ENCODE data around the gene LRRC8B. TPM values are rescaled to one million over a fixed set of nuclear protein-coding genes. Genes with fewer than 3 reads are reported as not detected.

The LRRC8B gene
- total and polyA plus RNA-seq, 2 experiments from 2014 or later = 0.32 to 0.54 TPM

GRCh38 chr1:89548122-89548857, 23.7 kb downstream of the LRRC8B start:
- H3K4me2 ChIP-seq (ENCODE audit: unreplicated experiment) = no peak overlapping the region
- H3K9ac ChIP-seq = no peak overlapping the region
- no peak overlapping the region for H3K27ac ChIP-seq
- no peaks in the 10 kb centered on the region for H3K9me2 ChIP-seq (ENCODE audit: insufficient read depth)
- no peak for DNase-seq
- peaks cover 19% of the 10 kb centered on the region; the same call in 1 of the 2 replicates for H3F3A ChIP-seq (ENCODE audit: insufficient read depth)
- H3K27me3 ChIP-seq (replicated peaks; ENCODE audit: insufficient read depth) = no peaks in the 10 kb centered on the region
- H2AFZ ChIP-seq = no peak overlapping the region
- no peaks in the 10 kb centered on the region for H4K20me1 ChIP-seq (ENCODE audit: insufficient read depth)
- in situ Hi-C loops (cut with MboI) = no loop called here
- H3K4me3 ChIP-seq = no peak overlapping the region
- no peaks in the 10 kb centered on the region for H3K79me2 ChIP-seq (ENCODE audit: insufficient read depth)
- 94 to 95% methylated on average over 2 of the region's 2 CpGs for WGBS, 2 experiments (ENCODE audit: low coverage in 1 of 2, low lambda C conversion rate in 2 of 2, missing lambda C conversion rate in 2 of 2)
- H3K4me1 ChIP-seq (ENCODE audit: insufficient read depth) = peaks cover 20% of the 10 kb centered on the region
- no peaks in the 10 kb centered on the region for H3K36me3 ChIP-seq (ENCODE audit: low read depth)
- no peaks in the 10 kb centered on the region for H3K9me3 ChIP-seq (ENCODE audit: low read depth)
- no peak for TF ChIP-seq EZH2 (IDR thresholded peaks at IDR 0.05; ENCODE audit: insufficient read depth, poor library complexity, severe bottlenecking)
- no peak for TF ChIP-seq EZH2phosphoT487 (IDR thresholded peaks at IDR 0.05; ENCODE audit: insufficient read depth, low read depth)

GRCh38 chr1:89550995-89551394, 26.4 kb downstream of the LRRC8B start:
- Histone ChIP-seq H3K27me3 (replicated peaks; ENCODE audit: insufficient read depth) (no peaks in the 10 kb centered on the region), H3K4me3 (no peak overlapping the region), H3K36me3 (ENCODE audit: low read depth) (no peaks in the 10 kb centered on the region), H3K4me2 (ENCODE audit: unreplicated experiment) (no peak overlapping the region), H3F3A (ENCODE audit: insufficient read depth) (peaks cover 19% of the 10 kb centered on the region; the same call in 1 of the 2 replicates), H3K27ac (no peak overlapping the region), H3K9me2 (ENCODE audit: insufficient read depth) (no peaks in the 10 kb centered on the region), H3K79me2 (ENCODE audit: insufficient read depth) (no peaks in the 10 kb centered on the region), H4K20me1 (ENCODE audit: insufficient read depth) (no peaks in the 10 kb centered on the region), H3K4me1 (ENCODE audit: insufficient read depth) (peaks cover 19% of the 10 kb centered on the region), H3K9ac (no peak overlapping the region), H3K9me3 (ENCODE audit: low read depth) (no peaks in the 10 kb centered on the region), H2AFZ (no peak overlapping the region)
- WGBS, 2 experiments (ENCODE audit: low coverage in 1 of 2, low lambda C conversion rate in 2 of 2, missing lambda C conversion rate in 2 of 2) = 94% methylated on average over 5 of the region's 5 CpGs
- no peak for DNase-seq
- in situ Hi-C loops (cut with MboI) = no loop called here
- TF ChIP-seq EZH2phosphoT487 (IDR thresholded peaks at IDR 0.05; ENCODE audit: insufficient read depth, low read depth) = no peak
- no peak for TF ChIP-seq EZH2 (IDR thresholded peaks at IDR 0.05; ENCODE audit: insufficient read depth, poor library complexity, severe bottlenecking)

- peak overlapping the region; percentile 32 for H3K9ac ChIP-seq
- in situ Hi-C loops (cut with MboI) = no loop called here
- peaks cover 4% of the 10 kb centered on the region for H3K4me1 ChIP-seq (ENCODE audit: insufficient read depth)
- TF ChIP-seq EZH2 (IDR thresholded peaks at IDR 0.05; ENCODE audit: insufficient read depth, poor library complexity, severe bottlenecking) (no peak), EZH2phosphoT487 (IDR thresholded peaks at IDR 0.05; ENCODE audit: insufficient read depth, low read depth) (no peak)
- peak overlapping the region; percentile 17; the same call in 1 of the 2 replicates for H3K27ac ChIP-seq
- H2AFZ ChIP-seq = peak overlapping the region; percentile 59
- H3K27me3 ChIP-seq (replicated peaks; ENCODE audit: insufficient read depth) = no peaks in the 10 kb centered on the region
- H3K9me2 ChIP-seq (ENCODE audit: insufficient read depth) = no peaks in the 10 kb centered on the region
- H3K4me3 ChIP-seq = peak overlapping the region; percentile 32
- H3K79me2 ChIP-seq (ENCODE audit: insufficient read depth) = no peaks in the 10 kb centered on the region
- DNase-seq = peak; percentile 63
- 0 out of 2 replicates have a peak, but pooled peaks cover 6% of the 10 kb centered on the region for H3F3A ChIP-seq (ENCODE audit: insufficient read depth)
- WGBS, 2 experiments (ENCODE audit: low coverage in 1 of 2, low lambda C conversion rate in 2 of 2, missing lambda C conversion rate in 2 of 2) = 6 to 8% methylated on average over 2 of the region's 2 CpGs
- H3K4me2 ChIP-seq (ENCODE audit: unreplicated experiment) = peak overlapping the region; percentile 51
- no peaks in the 10 kb centered on the region for H4K20me1 ChIP-seq (ENCODE audit: insufficient read depth)
- H3K36me3 ChIP-seq (ENCODE audit: low read depth) = no peaks in the 10 kb centered on the region
- H3K9me3 ChIP-seq (ENCODE audit: low read depth) = no peaks in the 10 kb centered on the region
Observed at GRCh38 chr1:89552471-89553081, 27.9 kb downstream of the LRRC8B start.

GRCh38 chr1:89553157-89553556, 28.5 kb downstream of the LRRC8B start:
- H3K27ac ChIP-seq = no peak overlapping the region
- no peak for TF ChIP-seq EZH2 (IDR thresholded peaks at IDR 0.05; ENCODE audit: insufficient read depth, poor library complexity, severe bottlenecking)
- TF ChIP-seq EZH2phosphoT487 (IDR thresholded peaks at IDR 0.05; ENCODE audit: insufficient read depth, low read depth) = no peak
- H3K4me1 ChIP-seq (ENCODE audit: insufficient read depth) = peaks cover 3% of the 10 kb centered on the region; the same call in 1 of the 2 replicates
- H3K27me3 ChIP-seq (replicated peaks; ENCODE audit: insufficient read depth) = no peaks in the 10 kb centered on the region
- H3K9me3 ChIP-seq (ENCODE audit: low read depth) = no peaks in the 10 kb centered on the region
- peak overlapping the region; percentile 51 for H3K4me2 ChIP-seq (ENCODE audit: unreplicated experiment)
- no peak for DNase-seq
- no peaks in the 10 kb centered on the region for H3K36me3 ChIP-seq (ENCODE audit: low read depth)
- no peaks in the 10 kb centered on the region for H3K9me2 ChIP-seq (ENCODE audit: insufficient read depth)
- no peaks in the 10 kb centered on the region for H4K20me1 ChIP-seq (ENCODE audit: insufficient read depth)
- no peaks in the 10 kb centered on the region for H3K79me2 ChIP-seq (ENCODE audit: insufficient read depth)
- H2AFZ ChIP-seq = peak overlapping the region; percentile 59
- 29 to 42% methylated on average over 1 of the region's 1 CpG for WGBS, 2 experiments (ENCODE audit: low coverage in 1 of 2, low lambda C conversion rate in 2 of 2, missing lambda C conversion rate in 2 of 2)
- H3F3A ChIP-seq (ENCODE audit: insufficient read depth) = 0 out of 2 replicates have a peak, but pooled peaks cover 6% of the 10 kb centered on the region
- in situ Hi-C loops (cut with MboI) = no loop called here
- peak overlapping the region; percentile 32; the same call in 1 of the 2 replicates for H3K9ac ChIP-seq
- H3K4me3 ChIP-seq = peak overlapping the region; percentile 32; the same call in 1 of the 2 replicates

All from GM23248 (cell line).